ENCODE results near the gene SCN8A.

SCN8A gene

DNA sequence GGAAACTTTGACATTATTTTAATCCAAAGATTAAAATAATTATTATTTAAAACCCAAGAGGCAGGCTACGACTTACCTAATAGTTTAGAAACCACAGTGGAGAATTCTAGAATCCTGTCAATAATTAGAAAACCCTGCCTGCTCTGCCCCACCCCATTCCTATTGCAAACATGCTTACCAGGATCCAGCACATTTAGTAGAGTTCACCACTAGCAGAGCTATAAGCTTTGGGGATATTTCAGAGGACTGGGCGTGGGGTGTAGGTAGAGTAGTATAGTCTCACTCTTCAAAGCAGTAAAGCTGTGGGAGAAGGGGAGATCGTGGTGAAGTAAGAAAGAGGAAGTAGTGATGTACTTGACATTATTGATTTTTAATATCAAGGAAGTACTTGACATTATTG is 157.2 kb downstream of the SCN8A start:
- Histone ChIP-seq H3K27me3 (ENCODE audit: insufficient read depth, poor library complexity, severe bottlenecking) (peaks cover 11% of the 10 kb centered on the region), H3K27ac (replicated peaks) (no peak overlapping the region), H3K4me3 (replicated peaks; ENCODE audit: insufficient read depth, low read length) (no peak overlapping the region)
- TF ChIP-seq, protein P1, sequence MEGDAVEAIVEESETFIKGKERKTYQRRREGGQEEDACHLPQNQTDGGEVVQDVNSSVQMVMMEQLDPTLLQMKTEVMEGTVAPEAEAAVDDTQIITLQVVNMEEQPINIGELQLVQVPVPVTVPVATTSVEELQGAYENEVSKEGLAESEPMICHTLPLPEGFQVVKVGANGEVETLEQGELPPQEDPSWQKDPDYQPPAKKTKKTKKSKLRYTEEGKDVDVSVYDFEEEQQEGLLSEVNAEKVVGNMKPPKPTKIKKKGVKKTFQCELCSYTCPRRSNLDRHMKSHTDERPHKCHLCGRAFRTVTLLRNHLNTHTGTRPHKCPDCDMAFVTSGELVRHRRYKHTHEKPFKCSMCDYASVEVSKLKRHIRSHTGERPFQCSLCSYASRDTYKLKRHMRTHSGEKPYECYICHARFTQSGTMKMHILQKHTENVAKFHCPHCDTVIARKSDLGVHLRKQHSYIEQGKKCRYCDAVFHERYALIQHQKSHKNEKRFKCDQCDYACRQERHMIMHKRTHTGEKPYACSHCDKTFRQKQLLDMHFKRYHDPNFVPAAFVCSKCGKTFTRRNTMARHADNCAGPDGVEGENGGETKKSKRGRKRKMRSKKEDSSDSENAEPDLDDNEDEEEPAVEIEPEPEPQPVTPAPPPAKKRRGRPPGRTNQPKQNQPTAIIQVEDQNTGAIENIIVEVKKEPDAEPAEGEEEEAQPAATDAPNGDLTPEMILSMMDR (IDR thresholded peaks at IDR 0.05; ENCODE audit: insufficient read depth, low read length), result no peak
- TF ChIP-seq POLR2AphosphoS5 (IDR thresholded peaks at IDR 0.05; ENCODE audit: low read depth) (no peak), SPI1 (IDR thresholded peaks at IDR 0.05; ENCODE audit: borderline replicate concordance, low read depth) (no peak), GABPA (IDR thresholded peaks at IDR 0.05; ENCODE audit: low read depth) (no peak)
- TF ChIP-seq, protein P2, sequence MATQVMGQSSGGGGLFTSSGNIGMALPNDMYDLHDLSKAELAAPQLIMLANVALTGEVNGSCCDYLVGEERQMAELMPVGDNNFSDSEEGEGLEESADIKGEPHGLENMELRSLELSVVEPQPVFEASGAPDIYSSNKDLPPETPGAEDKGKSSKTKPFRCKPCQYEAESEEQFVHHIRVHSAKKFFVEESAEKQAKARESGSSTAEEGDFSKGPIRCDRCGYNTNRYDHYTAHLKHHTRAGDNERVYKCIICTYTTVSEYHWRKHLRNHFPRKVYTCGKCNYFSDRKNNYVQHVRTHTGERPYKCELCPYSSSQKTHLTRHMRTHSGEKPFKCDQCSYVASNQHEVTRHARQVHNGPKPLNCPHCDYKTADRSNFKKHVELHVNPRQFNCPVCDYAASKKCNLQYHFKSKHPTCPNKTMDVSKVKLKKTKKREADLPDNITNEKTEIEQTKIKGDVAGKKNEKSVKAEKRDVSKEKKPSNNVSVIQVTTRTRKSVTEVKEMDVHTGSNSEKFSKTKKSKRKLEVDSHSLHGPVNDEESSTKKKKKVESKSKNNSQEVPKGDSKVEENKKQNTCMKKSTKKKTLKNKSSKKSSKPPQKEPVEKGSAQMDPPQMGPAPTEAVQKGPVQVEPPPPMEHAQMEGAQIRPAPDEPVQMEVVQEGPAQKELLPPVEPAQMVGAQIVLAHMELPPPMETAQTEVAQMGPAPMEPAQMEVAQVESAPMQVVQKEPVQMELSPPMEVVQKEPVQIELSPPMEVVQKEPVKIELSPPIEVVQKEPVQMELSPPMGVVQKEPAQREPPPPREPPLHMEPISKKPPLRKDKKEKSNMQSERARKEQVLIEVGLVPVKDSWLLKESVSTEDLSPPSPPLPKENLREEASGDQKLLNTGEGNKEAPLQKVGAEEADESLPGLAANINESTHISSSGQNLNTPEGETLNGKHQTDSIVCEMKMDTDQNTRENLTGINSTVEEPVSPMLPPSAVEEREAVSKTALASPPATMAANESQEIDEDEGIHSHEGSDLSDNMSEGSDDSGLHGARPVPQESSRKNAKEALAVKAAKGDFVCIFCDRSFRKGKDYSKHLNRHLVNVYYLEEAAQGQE (IDR thresholded peaks at IDR 0.05; ENCODE audit: insufficient replicate concordance, low read depth), result no peak
- DNase-seq (ENCODE audit: low read depth in 1 of 2, low spot score in 1 of 2), result no peak

DNA sequence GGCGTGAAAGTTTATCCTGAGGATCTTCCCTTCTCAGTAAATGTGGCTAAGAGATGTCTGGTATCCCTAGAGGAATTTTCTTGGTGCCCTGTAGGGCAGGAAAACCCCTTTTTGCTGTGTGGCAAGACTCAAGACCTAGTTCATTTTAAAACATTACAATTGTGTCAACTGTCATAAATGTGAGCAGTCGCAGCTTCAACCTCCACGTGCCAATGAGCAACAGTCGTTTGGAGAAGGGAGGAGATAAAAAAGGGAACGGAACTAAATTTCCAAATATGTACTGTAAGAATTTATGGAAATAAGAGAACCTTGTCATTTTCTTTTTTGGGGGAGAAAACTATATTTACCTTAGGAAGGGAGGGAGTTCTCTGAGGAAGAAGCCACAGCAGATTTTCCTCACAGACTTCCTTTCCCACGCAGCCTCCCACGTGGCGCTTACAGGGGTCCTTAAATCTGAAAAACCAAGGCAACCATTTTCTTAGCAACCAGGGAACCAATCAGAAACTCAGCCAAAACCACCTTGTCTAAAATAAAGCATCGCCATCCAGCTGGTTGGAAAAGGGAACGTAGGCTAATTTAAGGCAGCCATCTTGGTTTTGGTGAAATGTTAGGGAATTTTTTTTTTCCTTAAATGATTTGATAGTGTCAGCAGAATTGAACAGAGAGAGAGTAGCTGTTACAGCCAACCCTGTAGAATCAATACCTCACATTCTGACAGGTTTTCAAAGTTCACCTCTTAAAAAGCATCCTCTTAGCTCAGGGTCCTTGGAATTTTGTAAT is 158.4 kb downstream of the SCN8A start:
- TF ChIP-seq, protein P2 (IDR thresholded peaks at IDR 0.05; ENCODE audit: insufficient replicate concordance, low read depth), result no peak
- TF ChIP-seq POLR2AphosphoS5 (IDR thresholded peaks at IDR 0.05; ENCODE audit: low read depth) (no peak), SPI1 (IDR thresholded peaks at IDR 0.05; ENCODE audit: borderline replicate concordance, low read depth) (no peak), GABPA (IDR thresholded peaks at IDR 0.05; ENCODE audit: low read depth) (no peak)
- TF ChIP-seq, protein P1 (IDR thresholded peaks at IDR 0.05; ENCODE audit: insufficient read depth, low read length), result no peak
- DNase-seq (ENCODE audit: low read depth in 1 of 2, low spot score in 1 of 2), result no peak
- H3K4me3 ChIP-seq (replicated peaks; ENCODE audit: insufficient read depth, low read length), result no peak overlapping the region
- H3K27ac ChIP-seq (replicated peaks), result no peak overlapping the region
- H3K27me3 ChIP-seq (ENCODE audit: insufficient read depth, poor library complexity, severe bottlenecking), result peaks cover 11% of the 10 kb centered on the region

DNA sequence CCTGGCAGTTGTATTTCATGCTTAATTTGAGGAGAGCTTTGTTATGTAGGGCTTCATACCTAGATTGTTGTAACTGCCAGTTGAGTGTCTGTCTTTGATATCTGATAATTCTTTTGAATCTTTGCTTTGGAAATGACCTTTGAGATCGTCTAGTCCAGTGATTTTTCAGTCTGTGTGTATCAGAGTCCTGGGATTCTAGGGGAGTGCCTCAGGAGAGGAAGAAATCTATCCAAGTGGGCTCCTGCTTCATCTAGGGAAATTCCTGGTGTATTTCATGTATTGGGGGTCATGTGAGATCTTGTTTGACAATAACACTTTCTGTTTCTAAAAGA is 158.9 kb downstream of the SCN8A start:
- DNase-seq (ENCODE audit: low read depth in 1 of 2, low spot score in 1 of 2), result no peak
- H3K4me3 ChIP-seq (replicated peaks; ENCODE audit: insufficient read depth, low read length), result no peak overlapping the region
- TF ChIP-seq, protein P2 (IDR thresholded peaks at IDR 0.05; ENCODE audit: insufficient replicate concordance, low read depth), result no peak
- no peak for TF ChIP-seq POLR2AphosphoS5 (IDR thresholded peaks at IDR 0.05; ENCODE audit: low read depth)
- TF ChIP-seq, protein P1 (IDR thresholded peaks at IDR 0.05; ENCODE audit: insufficient read depth, low read length), result no peak
- no peak for TF ChIP-seq GABPA (IDR thresholded peaks at IDR 0.05; ENCODE audit: low read depth)
- no peak for TF ChIP-seq SPI1 (IDR thresholded peaks at IDR 0.05; ENCODE audit: borderline replicate concordance, low read depth)
- peaks cover 9% of the 10 kb centered on the region for H3K27me3 ChIP-seq (ENCODE audit: insufficient read depth, poor library complexity, severe bottlenecking)
- no peak overlapping the region for H3K27ac ChIP-seq (replicated peaks)

All from HL-60 (cell line).